Epithelial cell of alveolus of lung (primary cell): Measurements from ENCODE around the gene VPS4B. TPM values are rescaled to one million over a fixed set of nuclear protein-coding genes. Genes with fewer than 3 reads are reported as not detected.

ENCODE experiments used
- total RNA-seq: library from RNA; depleted of rRNA; stranded (reverse); fragments of >200 nt; gene quantifications from 2 replicates; pipeline ENCODE4 v1.2.1, GENCODE V29; 2015

The VPS4B gene
- total RNA-seq: 25.7 and 36.1 TPM in 2 replicates

DNA sequence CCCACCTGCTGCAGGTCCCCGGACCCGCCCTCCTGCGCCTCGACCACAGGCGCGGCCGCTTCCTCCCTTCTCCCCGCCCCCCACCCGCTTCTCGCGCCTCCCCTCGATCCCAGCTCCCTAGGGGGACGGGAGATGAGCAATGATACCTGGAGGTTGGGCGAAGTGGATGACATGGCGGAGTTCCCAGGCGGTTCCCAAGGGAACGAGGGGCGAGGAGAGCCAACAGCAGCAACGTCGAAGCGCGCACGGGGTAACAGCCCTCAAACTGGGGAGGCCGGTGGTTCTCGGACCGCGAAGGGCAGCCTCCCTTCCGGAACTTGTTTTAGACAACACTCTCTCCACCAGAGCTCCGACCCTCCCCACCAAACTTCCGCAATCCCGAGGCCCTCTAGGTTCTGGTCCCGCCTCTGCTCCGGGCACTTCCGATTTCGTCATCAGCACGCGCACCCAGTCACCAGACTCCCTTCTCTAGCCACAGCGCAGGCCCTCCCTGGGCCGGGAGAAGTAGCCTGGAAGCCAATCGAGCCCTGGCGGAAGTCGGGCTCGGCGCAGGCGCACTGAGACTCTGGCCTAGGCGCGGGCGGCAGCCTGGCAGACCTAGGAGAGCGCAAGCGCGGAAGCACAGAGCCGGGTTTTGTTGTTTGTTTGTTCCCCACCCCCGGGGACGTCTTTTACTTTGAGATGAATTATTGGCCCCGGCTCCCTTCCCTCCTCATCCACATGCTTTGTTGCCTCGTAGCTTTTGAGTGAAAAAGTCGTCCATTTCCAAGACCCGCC lies at the start of gene VPS4B:
VPS4B (minus strand) TSS at position 390 of the 777 bp plus-strand sequence; CDS start at position 173, 217 bp downstream.

DNA sequence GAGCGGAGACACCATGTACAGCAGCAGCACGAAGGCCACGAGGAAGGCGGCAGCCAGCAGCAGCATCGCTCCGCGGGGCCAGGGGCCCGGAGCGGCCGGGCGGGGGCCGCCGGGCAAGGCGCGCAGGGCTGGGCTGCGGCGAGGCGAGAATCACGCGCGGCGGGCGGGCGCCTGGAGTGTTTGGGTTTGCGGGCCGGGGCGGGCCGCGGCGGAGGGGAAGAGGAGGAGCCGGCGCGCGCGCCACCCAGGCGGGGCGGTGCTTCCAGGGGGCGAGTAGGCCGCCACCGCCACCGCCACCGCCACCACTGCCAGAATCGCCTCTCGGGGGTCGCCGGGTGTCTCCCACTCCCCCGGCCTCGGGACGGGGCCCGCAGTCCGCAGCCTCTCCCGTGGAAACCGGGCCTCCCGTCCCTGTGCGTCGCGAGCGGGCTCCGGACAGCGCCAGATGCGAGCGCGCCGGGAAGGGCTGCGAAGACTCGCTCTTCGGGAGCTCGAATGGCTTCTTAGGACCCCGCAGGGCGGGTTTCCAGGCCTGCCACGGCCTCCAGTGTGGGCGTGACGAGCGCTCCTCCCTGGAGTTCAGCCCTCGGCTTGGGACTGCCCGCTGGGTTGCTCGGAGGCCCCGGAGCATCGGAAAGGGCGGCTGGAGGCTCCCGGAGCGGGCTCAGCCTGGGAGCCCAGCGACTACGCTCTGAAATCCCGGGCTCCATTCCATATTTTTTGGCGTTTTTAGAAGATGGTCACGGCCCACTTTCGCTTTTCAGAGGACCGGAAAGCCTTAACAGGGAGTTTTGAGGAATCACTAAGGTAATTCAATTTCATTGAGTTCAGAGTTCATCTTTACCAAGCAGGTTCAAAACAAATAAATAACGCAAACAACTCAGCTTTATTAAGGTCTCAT lies 55.0 kb downstream of the VPS4B start, which contains the start of gene KDSR:
KDSR (minus strand) TSS at position 154 of the 901 bp plus-strand sequence; CDS start at position 66, 88 bp downstream.

Other genes starting within 250 kb of the VPS4B start
- gene BCL2, start 102.7 kb downstream of the VPS4B start, total RNA-seq: 0.40 and 0.91 TPM in 2 replicates
- 29.6 and 30.4 TPM in 2 replicates for gene KDSR, start 55.3 kb downstream of the VPS4B start, total RNA-seq
- gene SERPINB5, start 54.5 kb upstream of the VPS4B start, total RNA-seq: 1.0 and 1.8 TPM in 2 replicates
- not detected in 2 replicates for gene SERPINB12, start 119.9 kb upstream of the VPS4B start, total RNA-seq
- gene SERPINB13, start 164.9 kb upstream of the VPS4B start, total RNA-seq: not detected in 2 replicates
- gene SERPINB4, start 221.8 kb upstream of the VPS4B start, total RNA-seq: 0.64 TPM in 1 of 2 replicates, not detected in the other
- under 0.01 TPM in 1 of 2 replicates, not detected in the other for gene SERPINB3, start 239.4 kb upstream of the VPS4B start, total RNA-seq